LNCaP clone FGC (cell line): Measurements from ENCODE around the gene IQGAP1.

Source experiments
- DNase-seq: peaks from one replicate; pipeline ENCODE4 v3.0.0-alpha.2; 2011; ENCODE audit warnings: low read depth
- H3K4me3 ChIP-seq: 2 replicates; pipeline ENCODE4 v1.5.1; 2011; ENCODE audit warnings: mild to moderate bottlenecking, low read depth, low read length, control low read depth
- TF ChIP-seq, protein P1 (sequence below): IDR thresholded peaks from 2 replicates; pipeline ENCODE4 v1.5.1; 2012; ENCODE audit warnings: mild to moderate bottlenecking; ENCODE audit not compliant: control insufficient read depth, insufficient read depth; ENCODE audit errors: extremely low read depth

Gene IQGAP1

DNA sequence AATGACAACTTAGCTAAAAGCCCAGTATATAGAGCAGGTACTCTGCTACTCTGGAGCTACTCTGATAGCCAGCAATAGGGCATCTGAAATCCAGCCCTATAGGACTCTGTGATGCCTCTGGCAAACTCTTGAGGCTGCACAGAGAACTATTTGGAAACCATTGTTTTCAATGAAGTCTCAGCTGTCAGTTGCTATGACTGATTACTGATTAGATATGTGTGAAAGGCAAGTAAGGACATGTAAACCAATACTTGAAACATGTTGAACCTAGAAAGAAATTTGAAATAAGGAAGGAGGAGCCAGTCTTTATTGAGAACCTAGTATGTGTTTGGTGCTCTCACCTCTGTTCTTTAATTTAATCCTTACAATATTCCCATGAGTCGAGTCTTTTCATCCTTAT is 101.5 kb downstream of the IQGAP1 start:
- TF ChIP-seq, protein P1, sequence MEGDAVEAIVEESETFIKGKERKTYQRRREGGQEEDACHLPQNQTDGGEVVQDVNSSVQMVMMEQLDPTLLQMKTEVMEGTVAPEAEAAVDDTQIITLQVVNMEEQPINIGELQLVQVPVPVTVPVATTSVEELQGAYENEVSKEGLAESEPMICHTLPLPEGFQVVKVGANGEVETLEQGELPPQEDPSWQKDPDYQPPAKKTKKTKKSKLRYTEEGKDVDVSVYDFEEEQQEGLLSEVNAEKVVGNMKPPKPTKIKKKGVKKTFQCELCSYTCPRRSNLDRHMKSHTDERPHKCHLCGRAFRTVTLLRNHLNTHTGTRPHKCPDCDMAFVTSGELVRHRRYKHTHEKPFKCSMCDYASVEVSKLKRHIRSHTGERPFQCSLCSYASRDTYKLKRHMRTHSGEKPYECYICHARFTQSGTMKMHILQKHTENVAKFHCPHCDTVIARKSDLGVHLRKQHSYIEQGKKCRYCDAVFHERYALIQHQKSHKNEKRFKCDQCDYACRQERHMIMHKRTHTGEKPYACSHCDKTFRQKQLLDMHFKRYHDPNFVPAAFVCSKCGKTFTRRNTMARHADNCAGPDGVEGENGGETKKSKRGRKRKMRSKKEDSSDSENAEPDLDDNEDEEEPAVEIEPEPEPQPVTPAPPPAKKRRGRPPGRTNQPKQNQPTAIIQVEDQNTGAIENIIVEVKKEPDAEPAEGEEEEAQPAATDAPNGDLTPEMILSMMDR = no peak
- no peak for DNase-seq
- H3K4me3 ChIP-seq = no peak overlapping the region

DNA sequence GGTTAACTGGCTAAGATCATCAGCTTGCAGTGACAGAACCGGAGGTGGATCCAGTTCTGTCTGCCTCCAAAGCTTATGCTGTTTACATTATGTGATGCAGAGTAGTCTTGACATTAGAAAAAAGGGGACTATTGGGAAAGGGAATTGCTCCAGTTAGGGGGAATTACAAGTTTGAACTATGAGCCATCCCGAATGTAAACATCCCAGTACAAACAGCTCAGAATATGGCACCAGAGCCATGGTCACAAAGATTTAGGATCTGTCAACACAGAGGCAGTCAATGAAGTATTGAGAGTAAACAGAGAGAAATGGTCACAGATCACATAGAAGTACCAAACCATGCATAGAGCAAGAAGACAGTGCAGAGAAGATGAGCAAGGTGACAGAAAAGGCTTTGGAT is 101.9 kb downstream of the IQGAP1 start:
- TF ChIP-seq, protein P1 = no peak
- no peak overlapping the region for H3K4me3 ChIP-seq
- DNase-seq = peak; percentile 85

DNA sequence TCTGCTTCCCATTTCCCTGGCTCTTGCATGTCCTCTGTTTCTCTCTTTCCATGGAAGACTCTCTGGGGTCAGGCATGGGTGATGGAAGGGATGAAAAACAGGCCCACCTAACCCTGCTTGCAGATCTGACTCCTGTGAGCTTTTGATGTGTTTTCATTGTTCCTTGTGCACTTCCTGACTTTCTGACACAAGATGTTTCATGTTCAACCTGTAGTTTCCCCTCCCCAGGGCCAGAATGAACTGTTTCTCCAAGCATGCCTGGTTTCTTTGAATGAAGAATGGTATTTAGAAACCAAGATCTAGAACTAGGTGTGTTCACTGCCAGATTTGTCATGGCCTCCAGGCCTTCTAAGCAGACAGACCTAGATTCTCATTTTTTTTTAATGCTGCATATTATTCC is 105.6 kb downstream of the IQGAP1 start:
- DNase-seq = no peak
- TF ChIP-seq, protein P1 = no peak
- H3K4me3 ChIP-seq = no peak overlapping the region

DNA sequence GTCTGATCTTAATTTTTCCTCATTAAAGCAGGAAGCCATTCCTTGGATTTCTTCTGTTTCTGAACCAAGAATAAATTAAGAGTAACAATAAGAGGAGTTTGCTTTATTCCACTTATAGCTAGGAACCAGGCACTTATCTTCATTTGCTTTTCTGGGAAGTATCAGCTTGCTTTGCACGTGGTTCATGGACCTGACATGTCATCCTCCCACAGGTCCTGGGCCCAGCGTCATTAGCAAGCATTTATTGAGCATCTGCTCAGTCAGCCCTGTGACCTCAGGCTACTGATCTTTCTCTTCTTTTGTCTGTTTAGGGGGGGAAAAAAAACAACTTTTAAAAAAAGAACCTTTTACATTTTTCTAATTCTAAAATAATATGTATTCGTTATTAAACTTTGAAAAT is 107.0 kb downstream of the IQGAP1 start:
- TF ChIP-seq, protein P1 = no peak
- DNase-seq = no peak
- no peak overlapping the region for H3K4me3 ChIP-seq

DNA sequence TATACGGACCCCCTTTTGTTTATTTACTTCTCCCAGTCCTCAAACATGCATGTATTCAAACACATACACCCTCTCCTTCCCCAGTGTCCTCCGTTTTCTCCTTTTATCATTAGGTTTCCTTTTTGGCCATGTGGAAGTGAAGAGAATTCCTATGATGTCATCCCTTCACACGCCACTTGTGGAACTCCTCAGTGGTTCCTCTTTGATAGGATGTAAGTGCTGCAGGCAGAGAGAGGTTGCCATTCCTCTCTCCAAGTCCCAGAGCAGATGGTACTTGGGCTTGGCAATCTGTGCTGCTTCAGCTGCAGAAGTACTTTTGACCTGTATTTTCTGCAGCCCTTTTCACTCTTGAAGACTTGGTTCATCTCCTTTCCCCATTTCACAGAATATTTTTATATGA is 108.7 kb downstream of the IQGAP1 start:
- H3K4me3 ChIP-seq = no peak overlapping the region
- TF ChIP-seq, protein P1 = no peak
- no peak for DNase-seq

DNA sequence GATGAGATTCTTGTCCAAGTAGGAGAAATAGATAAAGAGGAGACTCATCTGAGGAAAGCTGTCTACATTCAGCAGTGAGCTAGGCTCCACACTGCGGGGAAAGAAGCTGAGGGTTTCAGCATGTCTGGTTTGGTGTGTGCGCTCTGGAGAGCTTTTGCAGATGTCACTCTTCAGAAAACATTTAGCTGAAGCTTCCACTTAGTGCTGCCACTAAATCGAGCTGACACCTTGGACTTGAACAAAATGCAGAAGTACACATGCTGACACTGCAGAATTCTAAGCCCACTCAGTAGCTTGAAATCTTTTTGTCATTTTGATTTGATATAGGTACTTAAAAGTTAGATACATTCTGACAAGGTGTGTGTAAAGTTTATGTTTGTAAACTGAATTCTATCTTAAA is 109.3 kb downstream of the IQGAP1 start:
- H3K4me3 ChIP-seq = no peak overlapping the region
- DNase-seq = no peak
- TF ChIP-seq, protein P1 = no peak

DNA sequence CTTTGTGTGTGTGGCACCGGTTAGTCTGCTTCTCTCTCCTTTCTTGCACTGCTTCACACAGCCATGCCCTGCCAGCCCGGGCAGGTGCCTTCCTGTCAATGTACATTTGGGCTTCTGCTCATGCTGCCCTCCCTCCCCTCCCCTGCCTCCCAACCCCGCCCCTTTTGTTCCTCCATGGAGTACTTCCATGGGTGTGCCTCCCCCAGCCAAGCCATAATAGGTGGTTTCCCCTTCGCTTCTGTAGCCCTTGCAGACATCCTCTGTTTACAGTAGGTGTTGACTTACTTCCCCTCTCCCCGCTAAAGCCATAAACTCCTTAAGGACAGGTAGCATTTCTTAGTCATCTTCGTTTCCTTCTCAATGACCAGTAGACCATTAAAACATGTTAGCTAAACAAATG is 109.9 kb downstream of the IQGAP1 start:
- no peak overlapping the region for H3K4me3 ChIP-seq
- DNase-seq = peak; percentile 83
- TF ChIP-seq, protein P1 = no peak
